Common myeloid progenitor, CD34-positive (primary cell): ENCODE data around the gene SIK2.

Experiments
- CTCF ChIA-PET: fragments of 350-600 bp; sonication (Branson Sonifier 250); formaldehyde crosslinking; loops from one replicate; lab custom pipeline; 2021; ENCODE audit warnings: antibody characterized with exemption; lab: Charles Lee
- POLR2A ChIA-PET: fragments of 350-600 bp; sonication (Branson Sonifier 250); formaldehyde crosslinking; loops from one replicate; lab custom pipeline; 2021; ENCODE audit warnings: antibody characterized with exemption; lab: Charles Lee
- DNase-seq, 3 donors: peaks; one replicate each; pipeline versions ENCODE4 v3.0.0 to v3.0.0-alpha.2; 2013
- H3K27ac ChIP-seq, 2 experiments: 1 replicate in 1 of 2; 2 replicates in 1 of 2; pipeline ENCODE4 v1.7.0; 2013; ENCODE audit warnings: inconsistent platforms in 2 of 2, low read length in 2 of 2, mild to moderate bottlenecking in 2 of 2, low read depth in 1 of 2, moderate library complexity in 1 of 2; ENCODE audit not compliant: severe bottlenecking in 2 of 2, insufficient read depth in 1 of 2, poor library complexity in 1 of 2
- H3K27me3 ChIP-seq, 5 experiments: replicated peaks in 2 of 5; 1 replicate in 3 of 5; 2 replicates in 2 of 5; pipeline versions ENCODE4 v1.6.1 to v1.7.0; 2013; ENCODE audit warnings: low read length in 4 of 5, mild to moderate bottlenecking in 2 of 5, moderate library complexity in 2 of 5, inconsistent platforms in 1 of 5; ENCODE audit not compliant: insufficient read depth in 5 of 5, control insufficient read depth in 4 of 5
- H3K36me3 ChIP-seq, 4 experiments: 1 replicate in 2 of 4; 2 replicates in 2 of 4; pipeline versions ENCODE4 v1.6.1 to v1.7.0; 2013; ENCODE audit warnings: low read length in 3 of 4, control low read depth in 1 of 4, mild to moderate bottlenecking in 1 of 4; ENCODE audit not compliant: control insufficient read depth in 4 of 4, insufficient read depth in 4 of 4
- H3K4me1 ChIP-seq, 4 experiments: 1 replicate in 3 of 4; 2 replicates in 1 of 4; pipeline versions ENCODE4 v1.6.1 to v1.7.1; 2013; ENCODE audit warnings: low read length in 3 of 4, mild to moderate bottlenecking in 3 of 4, control low read depth in 1 of 4, inconsistent platforms in 1 of 4, moderate library complexity in 1 of 4; ENCODE audit not compliant: control insufficient read depth in 4 of 4, insufficient read depth in 4 of 4; ENCODE audit errors: control extremely low read depth in 1 of 4
- H3K4me3 ChIP-seq, 7 experiments: 1 replicate in 4 of 7; 2 replicates in 3 of 7; pipeline versions ENCODE4 v1.5.1 to v1.7.0; 2013; ENCODE audit warnings: mild to moderate bottlenecking in 7 of 7, low read length in 6 of 7, moderate library complexity in 6 of 7, inconsistent platforms in 2 of 7, low read depth in 2 of 7, control low read depth in 1 of 7; ENCODE audit not compliant: insufficient read depth in 4 of 7, control insufficient read depth in 1 of 7; ENCODE audit errors: extremely low read depth in 1 of 7
- H3K9me3 ChIP-seq, 5 experiments: 1 replicate in 4 of 5; 2 replicates in 1 of 5; pipeline versions ENCODE4 v1.6.1 to v1.7.1; 2013; ENCODE audit warnings: low read length in 4 of 5, mild to moderate bottlenecking in 2 of 5, inconsistent platforms in 1 of 5, low read depth in 1 of 5, moderate library complexity in 1 of 5; ENCODE audit not compliant: control insufficient read depth in 4 of 5, insufficient read depth in 2 of 5; ENCODE audit errors: control extremely low read depth in 1 of 5
- WGBS: methylation state at CpG from one replicate; pipeline ENCODE4 v1.1.5; 2013; ENCODE audit not compliant: insufficient coverage; 5-methylcytosine and 5-hydroxymethylcytosine counted together

SIK2 gene

GRCh38 chr11:111607751-111608150, 5.5 kb downstream of the SIK2 start:
- ChIA-PET POLR2A (no interaction called here), CTCF (no interaction called here)
- Histone ChIP-seq H3K36me3 (no peaks in the 10 kb centered on the region), H3K4me3 (no peak overlapping the region), H3K9me3 (no peaks in the 10 kb centered on the region), H3K4me1 (peaks cover 7 to 13% (median 11%) of the 10 kb centered on the region in 4 experiments), H3K27ac (no peak overlapping the region), H3K27me3 (no peaks in the 10 kb centered on the region)
- WGBS: no CpG with 5 or more reads among the region's 3 CpGs
- DNase-seq: no peak

GRCh38 chr11:111612224-111612623, 10.0 kb downstream of the SIK2 start:
- Histone ChIP-seq H3K9me3 (no peaks in the 10 kb centered on the region), H3K27ac (no peak overlapping the region), H3K4me3 (no peak overlapping the region), H3K36me3 (peaks cover 0 to 5% (median 2%) of the 10 kb centered on the region in 4 experiments), H3K4me1 (no peaks in the 10 kb centered on the region), H3K27me3 (no peaks in the 10 kb centered on the region)
- POLR2A ChIA-PET: no interaction called here
- no CpG with 5 or more reads among the region's 1 CpG for WGBS
- CTCF ChIA-PET: interaction anchor here (1.2 kb wide), 1 partner anchor 164 kb away, joined by 3 read pairs; no protein-coding TSS in a partner anchor
- DNase-seq: no peak

GRCh38 chr11:111617286-111617685, 15.0 kb downstream of the SIK2 start:
- Histone ChIP-seq H3K4me3 (no peak overlapping the region), H3K4me1 (no peaks in the 10 kb centered on the region), H3K36me3 (peaks cover 4 to 24% (median 18%) of the 10 kb centered on the region in 4 experiments), H3K27ac (no peak overlapping the region), H3K27me3 (no peaks in the 10 kb centered on the region), H3K9me3 (peaks cover 0 to 2% (median 0%) of the 10 kb centered on the region in 5 experiments)
- 100% methylated on average over 3 of the region's 4 CpGs for WGBS
- no peak for DNase-seq
- CTCF ChIA-PET: interaction anchor here (1.7 kb wide), 1 partner anchor 13 kb away, joined by 8 read pairs; no protein-coding TSS in a partner anchor
- POLR2A ChIA-PET: no interaction called here

GRCh38 chr11:111620518-111620917, 18.3 kb downstream of the SIK2 start:
- no peak for DNase-seq
- Histone ChIP-seq H3K4me1 (no peaks in the 10 kb centered on the region), H3K27ac (no peak overlapping the region), H3K9me3 (peaks cover 0 to 4% (median 0%) of the 10 kb centered on the region in 5 experiments), H3K4me3 (no peak overlapping the region), H3K27me3 (no peaks in the 10 kb centered on the region), H3K36me3 (peaks cover 9 to 44% (median 32%) of the 10 kb centered on the region in 4 experiments)
- CTCF ChIA-PET: interaction anchor here (0.6 to 1.3 kb wide), 4 partner anchors 10 to 103 kb away, joined by 3 read pairs; no protein-coding TSS in a partner anchor
- POLR2A ChIA-PET: no interaction called here

- DNase-seq: no peak
- WGBS: 97% methylated on average over 3 of the region's 4 CpGs
- Histone ChIP-seq H3K27ac (no peak overlapping the region), H3K36me3 (peaks cover 8 to 38% (median 24%) of the 10 kb centered on the region in 4 experiments), H3K4me3 (no peak overlapping the region), H3K4me1 (no peaks in the 10 kb centered on the region), H3K27me3 (no peaks in the 10 kb centered on the region), H3K9me3 (peaks cover 0 to 4% (median 0%) of the 10 kb centered on the region in 5 experiments)
- ChIA-PET CTCF (interaction anchor here (0.7 kb wide), 1 partner anchor 19 kb away, joined by 3 read pairs; no protein-coding TSS in a partner anchor), POLR2A (no interaction called here)
These were observed 21.3 kb downstream of the SIK2 start for GRCh38 chr11:111623527-111624030.

GRCh38 chr11:111624608-111625007, 22.4 kb downstream of the SIK2 start:
- Histone ChIP-seq H3K4me3 (no peak overlapping the region), H3K4me1 (no peaks in the 10 kb centered on the region), H3K36me3 (peaks cover 11 to 46% (median 25%) of the 10 kb centered on the region in 4 experiments), H3K9me3 (peaks cover 0 to 4% (median 0%) of the 10 kb centered on the region in 5 experiments), H3K27me3 (no peaks in the 10 kb centered on the region), H3K27ac (no peak overlapping the region)
- DNase-seq: no peak
- WGBS: 100% methylated on average over 2 of the region's 2 CpGs
- CTCF ChIA-PET: no interaction called here
- POLR2A ChIA-PET: no interaction called here

- DNase-seq: no peak
- CTCF ChIA-PET: no interaction called here
- WGBS: no CpG with 5 or more reads among the region's 1 CpG
- Histone ChIP-seq H3K9me3 (peaks cover 0 to 3% (median 0%) of the 10 kb centered on the region in 5 experiments), H3K36me3 (peaks cover 11 to 35% (median 17%) of the 10 kb centered on the region in 4 experiments), H3K27ac (no peak overlapping the region), H3K27me3 (no peaks in the 10 kb centered on the region), H3K4me3 (no peak overlapping the region), H3K4me1 (no peaks in the 10 kb centered on the region)
- POLR2A ChIA-PET: no interaction called here
These were observed 25.3 kb downstream of the SIK2 start for GRCh38 chr11:111627591-111627990.
